HepG2 (cell line): Measurements from ENCODE around the gene SNX3. TPM values are rescaled to one million over a fixed set of nuclear protein-coding genes. Genes with fewer than 3 reads are reported as not detected.

Source experiments
- ATAC-seq: fragments of 200-7000 bp; cut with Tn5 transposase; 3 replicates; pipeline ENCODE4 v1.9.1; 2020; ENCODE audit warnings: mild to moderate bottlenecking, moderate library complexity
- BruUV-seq: library from RNA; stranded (reverse); fragments of 400-500 nt; replicated peaks from 2 replicates; lab custom pipeline; 2021; lab: Mats Ljungman, UMichigan
- CTCF ChIA-PET: fragments of 300-600 bp; formaldehyde crosslinking; extraction: SDS; loops from one replicate; lab custom pipeline; 2021; ENCODE audit warnings: low total read pairs, inconsistent platforms, low intra/inter-chr PET ratio; lab: Yijun Ruan, JAX
- POLR2A ChIA-PET: fragments of 350-600 bp; sonication (Branson Sonifier 250); formaldehyde crosslinking; loops from one replicate; lab custom pipeline; 2020; ENCODE audit warnings: antibody characterized with exemption, inconsistent platforms; lab: Yijun Ruan, JAX
- DNase-seq: peaks from one replicate; pipeline ENCODE4 v3.0.0-alpha.2; 2015; ENCODE audit warnings: low spot score
- FAIRE-seq: peaks from 3 replicates; lab custom pipeline; 2011; peaks lifted over from hg19 to GRCh38; lab: Jason Lieb, UNC
- H2AFZ ChIP-seq: one replicate; pipeline ENCODE4 v1.6.1; 2011; ENCODE audit warnings: low read length, inconsistent platforms
- H3K27ac ChIP-seq: fragments of 300-600 bp; 3 replicates; pipeline ENCODE4 v1.8.0; 2011; ENCODE audit warnings: mixed run types, mild to moderate bottlenecking, mixed read lengths, low read length, inconsistent platforms; ENCODE audit not compliant: insufficient read depth; ENCODE audit errors: extremely low read length
- H3K27me3 ChIP-seq, 2 experiments: fragments of 200-600 bp in 1 of 2; 2 replicates in 1 of 2; 3 replicates in 1 of 2; pipeline versions ENCODE4 v1.6.0 to v1.8.0; 2011; ENCODE audit warnings: low read length in 2 of 2, mild to moderate bottlenecking in 2 of 2, moderate library complexity in 2 of 2, inconsistent platforms in 1 of 2; ENCODE audit not compliant: insufficient read depth in 2 of 2, control insufficient read depth in 1 of 2
- H3K36me3 ChIP-seq, 2 experiments: fragments of 200-600 bp in 1 of 2; replicated peaks in 1 of 2; 2 replicates in 1 of 2; 3 replicates in 1 of 2; pipeline versions ENCODE4 v1.5.1 to v1.8.0; 2011; ENCODE audit warnings: low read length in 2 of 2, inconsistent platforms in 1 of 2; ENCODE audit not compliant: insufficient read depth in 2 of 2, control insufficient read depth in 1 of 2
- H3K4me1 ChIP-seq: 2 replicates; pipeline ENCODE4 v1.5.1; 2012; ENCODE audit warnings: low read length, inconsistent platforms; ENCODE audit not compliant: insufficient read depth
- H3K4me2 ChIP-seq: 2 replicates; pipeline ENCODE4 v1.6.0; 2011; ENCODE audit warnings: low read depth, low read length, inconsistent platforms
- H3K4me3 ChIP-seq, 3 experiments: fragments of 200-600 bp in 1 of 3; sonication (generic), shearing (Covaris generic) in 1 of 3; replicated peaks in 1 of 3; 2 replicates each; pipeline ENCODE4 v1.5.1; 2011 to 2016; ENCODE audit warnings: low read length in 3 of 3, inconsistent platforms in 2 of 3, low read depth in 2 of 3, mild to moderate bottlenecking in 2 of 3, control low read depth in 1 of 3, mixed read lengths in 1 of 3; ENCODE audit not compliant: insufficient read depth in 1 of 3
- H3K79me2 ChIP-seq: one replicate; pipeline ENCODE4 v1.6.1; 2011; ENCODE audit warnings: low read length, inconsistent platforms; ENCODE audit not compliant: insufficient read depth
- H3K9ac ChIP-seq: 2 replicates; pipeline ENCODE4 v1.6.0; 2011; ENCODE audit warnings: mild to moderate bottlenecking, low read depth, low read length, inconsistent platforms; ENCODE audit not compliant: insufficient read depth
- H3K9me3 ChIP-seq: 2 replicates; pipeline ENCODE4 v1.5.1; 2012; ENCODE audit warnings: mild to moderate bottlenecking, low read length
- H4K20me1 ChIP-seq: 2 replicates; pipeline ENCODE4 v1.6.0; 2011; ENCODE audit warnings: inconsistent platforms, mild to moderate bottlenecking, low read length, moderate library complexity; ENCODE audit not compliant: insufficient read depth
- DMAP1 ChIP-seq: IDR thresholded peaks from 2 replicates; pipeline ENCODE4 v1.6.1; 2016
- KAT7 ChIP-seq: IDR thresholded peaks from 2 replicates; pipeline ENCODE4 v1.6.1; 2018; ENCODE audit warnings: borderline replicate concordance, missing compliant biosample characterization
- KLF12 ChIP-seq: sonication (generic); formaldehyde crosslinking; IDR thresholded peaks from 2 replicates; pipeline ENCODE4 v1.4.0; 2020; ENCODE audit warnings: missing genetic modification reagents, borderline replicate concordance
- MLLT10 ChIP-seq: sonication (generic); formaldehyde crosslinking; IDR thresholded peaks from 2 replicates; pipeline ENCODE4 v1.4.0; 2020; ENCODE audit warnings: missing genetic modification reagents
- RBFOX2 ChIP-seq: fragments of 200-400 bp; formaldehyde crosslinking; IDR thresholded peaks from 2 replicates; pipeline ENCODE4 v1.6.1; 2017; ENCODE audit warnings: low read depth, mild to moderate bottlenecking, low read length
- TSC22D2 ChIP-seq: sonication (generic); formaldehyde crosslinking; IDR thresholded peaks from 2 replicates; pipeline ENCODE4 v1.5.1; 2020; ENCODE audit warnings: missing genetic modification reagents, mild to moderate bottlenecking, borderline replicate concordance
- ZNF17 ChIP-seq: sonication (generic); formaldehyde crosslinking; IDR thresholded peaks from 2 replicates; pipeline ENCODE4 v1.5.0; 2020; ENCODE audit warnings: mild to moderate bottlenecking, missing genetic modification reagents
- ZNF180 ChIP-seq: sonication (generic); formaldehyde crosslinking; IDR thresholded peaks from 2 replicates; pipeline ENCODE4 v1.4.0; 2020; ENCODE audit warnings: low read depth, missing genetic modification reagents, borderline replicate concordance
- ZNF44 ChIP-seq: sonication (generic); formaldehyde crosslinking; IDR thresholded peaks from 2 replicates; pipeline ENCODE4 v1.5.1; 2020; ENCODE audit warnings: mild to moderate bottlenecking, missing genetic modification reagents
- ZNF446 ChIP-seq: sonication (generic); formaldehyde crosslinking; IDR thresholded peaks from 2 replicates; pipeline ENCODE4 v1.5.0; 2020; ENCODE audit warnings: mild to moderate bottlenecking, missing genetic modification reagents
- ZNF598 ChIP-seq: sonication (generic); formaldehyde crosslinking; IDR thresholded peaks from 2 replicates; pipeline ENCODE4 v1.5.1; 2020; ENCODE audit warnings: mild to moderate bottlenecking, missing genetic modification reagents, borderline replicate concordance
- WGBS: methylation state at CpG from one replicate; pipeline ENCODE4 v1.1.6; 2017; ENCODE audit warnings: low lambda C conversion rate; 5-methylcytosine and 5-hydroxymethylcytosine counted together
- in situ Hi-C: cut with HindIII; loops from 2 replicates; pipeline ENCODE4 v1.10.0; 2017; ENCODE audit warnings: low pct_unique_long_range_greater_than_20kb; ENCODE audit not compliant: extremely low pct_ligation_motif_present
- intact Hi-C: fragments of 100-400 bp; cut with micrococcal nuclease; formaldehyde crosslinking; loops from one replicate; pipeline ENCODE4 v1.10.0; 2022; ENCODE audit not compliant: unreplicated experiment
- polyA plus RNA-seq, 8 experiments: library from polyadenylated mRNA; depleted of rRNA in 3 of 8; stranded (reverse) in 7 of 8; unstranded in 1 of 8; fragments of >200 nt; fragmentation: Illumina TruSeq in 4 of 8; extraction: Trizol in 4 of 8; gene quantifications; 2 replicates each; pipeline versions ENCODE4 v1.2.1 to v1.2.3, GENCODE V29; 2011 to 2016; ENCODE audit warnings: low read depth in 4 of 8, missing spikeins in 1 of 8, mixed read lengths in 1 of 8; ENCODE audit not compliant: insufficient read depth in 1 of 8
- total RNA-seq, 5 experiments: library from RNA; depleted of rRNA; stranded (reverse); fragments of >200 nt; fragmentation: Illumina TruSeq; extraction: Trizol; gene quantifications; 2 replicates each; pipeline ENCODE4 v1.2.3, GENCODE V29; 2016; ENCODE audit warnings: low read depth in 1 of 5
- TF ChIP-seq, protein P1 (sequence below): sonication (generic); formaldehyde crosslinking; IDR thresholded peaks from 2 replicates; pipeline ENCODE4 v1.4.0; 2020; ENCODE audit warnings: missing genetic modification reagents
- TF ChIP-seq, protein P2 (sequence below): sonication (generic); formaldehyde crosslinking; IDR thresholded peaks from 2 replicates; pipeline ENCODE4 v1.5.0; 2020; ENCODE audit warnings: missing genetic modification reagents

Gene SNX3
- total and polyA plus RNA-seq, 2 of the 13 experiments (the other 11 are each of a cell fraction or from before 2014, with no cell fraction given) = 84.9 to 226 TPM

DNA sequence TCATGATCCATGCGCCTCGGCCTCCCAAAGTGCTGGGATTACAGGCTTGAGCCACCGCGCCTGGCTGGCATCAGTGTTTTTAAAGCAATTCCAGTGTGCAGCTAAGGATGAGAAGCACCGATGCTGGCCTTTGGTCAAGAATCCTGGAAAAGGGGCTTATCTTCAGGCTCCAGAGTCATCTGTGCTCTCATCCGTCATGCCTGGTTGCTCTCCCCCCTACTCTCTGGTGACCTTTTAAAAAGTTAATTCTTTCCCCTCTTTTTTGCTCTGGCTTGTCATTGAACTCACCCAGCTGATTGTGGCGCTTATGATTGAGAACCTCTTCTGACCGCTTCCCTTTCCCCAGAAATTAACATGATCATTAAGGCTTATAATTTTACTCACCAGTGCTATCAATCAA, 66.3 kb downstream of the SNX3 start:
- no peak overlapping the region for H2AFZ ChIP-seq
- H3K27ac ChIP-seq = no peak overlapping the region
- WGBS = 77% methylated on average over 8 of the region's 8 CpGs
- in situ Hi-C loops = no loop called here
- DNase-seq (no peak), ATAC-seq (no peak)
- H3K4me3 ChIP-seq = no peak overlapping the region
- peaks cover 0 to 1% of the 10 kb centered on the region in 2 experiments; a peak in 1 of 5 replicates for H3K27me3 ChIP-seq
- H3K4me2 ChIP-seq = no peak overlapping the region
- TF ChIP-seq DMAP1 = no peak
- no peak for TF ChIP-seq ZNF598
- TF ChIP-seq, protein P1, sequence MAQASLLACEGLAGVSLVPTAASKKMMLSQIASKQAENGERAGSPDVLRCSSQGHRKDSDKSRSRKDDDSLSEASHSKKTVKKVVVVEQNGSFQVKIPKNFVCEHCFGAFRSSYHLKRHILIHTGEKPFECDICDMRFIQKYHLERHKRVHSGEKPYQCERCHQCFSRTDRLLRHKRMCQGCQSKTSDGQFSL = no peak
- no peak for TF ChIP-seq ZNF44
- TF ChIP-seq, all 625 proteins: peak for 0
- POLR2A ChIA-PET = no interaction called here
- Histone ChIP-seq H3K4me1 (0 out of 2 replicates have a peak, but pooled peaks cover 18% of the 10 kb centered on the region), H4K20me1 (no peaks in the 10 kb centered on the region), H3K9me3 (no peaks in the 10 kb centered on the region), H3K9ac (no peak overlapping the region), H3K36me3 (no peaks in the 10 kb centered on the region), H3K79me2 (no peaks in the 10 kb centered on the region)
- FAIRE-seq = no peak
- intact Hi-C loops = no loop called here
- CTCF ChIA-PET = no interaction called here
- BruUV-seq = no TSS peak

DNA sequence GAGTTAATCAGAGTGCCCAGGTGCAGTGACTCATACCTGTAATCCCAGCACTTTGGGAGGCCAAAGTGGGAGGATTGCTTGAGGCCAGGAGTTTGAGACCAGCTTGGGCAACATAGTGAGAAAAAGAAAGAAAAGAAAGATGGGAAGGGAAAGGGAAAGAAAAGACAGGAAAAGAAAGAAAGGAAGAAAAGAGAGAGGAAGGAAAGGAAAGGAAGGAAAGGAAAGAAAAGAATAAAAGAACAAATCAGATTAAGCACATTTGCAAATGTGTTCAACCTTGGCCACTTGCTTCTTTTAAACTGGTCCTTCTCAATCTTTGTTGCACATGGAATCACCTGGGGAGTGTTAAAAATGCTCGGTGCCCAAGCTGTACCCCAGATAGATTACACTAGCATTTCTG, 67.0 kb downstream of the SNX3 start:
- Histone ChIP-seq H3K9ac (no peak overlapping the region), H2AFZ (no peak overlapping the region), H3K27ac (no peak overlapping the region), H3K4me3 (no peak overlapping the region), H4K20me1 (no peaks in the 10 kb centered on the region), H3K4me2 (no peak overlapping the region), H3K4me1 (0 out of 2 replicates have a peak, but pooled peaks cover 14% of the 10 kb centered on the region), H3K36me3 (no peaks in the 10 kb centered on the region), H3K9me3 (no peaks in the 10 kb centered on the region), H3K79me2 (no peaks in the 10 kb centered on the region), H3K27me3 (peaks cover 0 to 1% of the 10 kb centered on the region in 2 experiments; a peak in 2 of 5 replicates)
- no TSS peak for BruUV-seq
- ChIA-PET CTCF (no interaction called here), POLR2A (no interaction called here)
- intact Hi-C loops = no loop called here
- DNase-seq = no peak
- FAIRE-seq = no peak
- no peak for ATAC-seq
- no peak for TF ChIP-seq ZNF17 (CRISPR knock-in tag)
- TF ChIP-seq MLLT10 (CRISPR knock-in tag) = no peak
- no peak for TF ChIP-seq TSC22D2 (CRISPR knock-in tag)
- TF ChIP-seq ZNF180 = no peak
- TF ChIP-seq, protein P2, sequence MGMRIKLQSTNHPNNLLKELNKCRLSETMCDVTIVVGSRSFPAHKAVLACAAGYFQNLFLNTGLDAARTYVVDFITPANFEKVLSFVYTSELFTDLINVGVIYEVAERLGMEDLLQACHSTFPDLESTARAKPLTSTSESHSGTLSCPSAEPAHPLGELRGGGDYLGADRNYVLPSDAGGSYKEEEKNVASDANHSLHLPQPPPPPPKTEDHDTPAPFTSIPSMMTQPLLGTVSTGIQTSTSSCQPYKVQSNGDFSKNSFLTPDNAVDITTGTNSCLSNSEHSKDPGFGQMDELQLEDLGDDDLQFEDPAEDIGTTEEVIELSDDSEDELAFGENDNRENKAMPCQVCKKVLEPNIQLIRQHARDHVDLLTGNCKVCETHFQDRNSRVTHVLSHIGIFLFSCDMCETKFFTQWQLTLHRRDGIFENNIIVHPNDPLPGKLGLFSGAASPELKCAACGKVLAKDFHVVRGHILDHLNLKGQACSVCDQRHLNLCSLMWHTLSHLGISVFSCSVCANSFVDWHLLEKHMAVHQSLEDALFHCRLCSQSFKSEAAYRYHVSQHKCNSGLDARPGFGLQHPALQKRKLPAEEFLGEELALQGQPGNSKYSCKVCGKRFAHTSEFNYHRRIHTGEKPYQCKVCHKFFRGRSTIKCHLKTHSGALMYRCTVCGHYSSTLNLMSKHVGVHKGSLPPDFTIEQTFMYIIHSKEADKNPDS (CRISPR knock-in tag) = no peak
- TF ChIP-seq KAT7 (CRISPR knock-in tag) = no peak
- no peak for TF ChIP-seq RBFOX2
- TF ChIP-seq ZNF446 = no peak
- no peak for TF ChIP-seq KLF12 (CRISPR knock-in tag)
- WGBS = 64% methylated on average over 1 of the region's 1 CpG
- in situ Hi-C loops = no loop called here
